ENCODE measurements around the gene NOB1.
"Not testable (repeated sequence)": the region's sequence is repeated elsewhere in the genome, so short reads cannot be mapped to it uniquely, and the experiment has no call there.

The NOB1 gene

GRCh38 chr16:69762814-69763598 lies 8.3 kb upstream of the NOB1 start:
- Histone ChIP-seq H3K4me1 (ENCODE audit: insufficient read depth, poor library complexity, severe bottlenecking) (peaks cover 5% of the 10 kb centered on the region), H3K36me3 (ENCODE audit: low read depth) (no peaks in the 10 kb centered on the region), H3K9me3 (ENCODE audit: severe bottlenecking) (no peaks in the 10 kb centered on the region), H3K4me3 (ENCODE audit: severe bottlenecking) (peak overlapping the region; percentile 69), H3K27me3 (ENCODE audit: insufficient read depth, poor library complexity, severe bottlenecking) (no peaks in the 10 kb centered on the region), H3K27ac (ENCODE audit: poor library complexity, severe bottlenecking) (peak overlapping the region; percentile 76)
- DNase-seq (ENCODE audit: low spot score) (no peak), ATAC-seq (ENCODE audit: low read depth) (peak; percentile 49)
- no peak for TF ChIP-seq CTCF (IDR thresholded peaks at IDR 0.05; ENCODE audit: poor library complexity, severe bottlenecking)

GRCh38 chr16:69761983-69762813 lies 7.5 kb upstream of the NOB1 start, which contains the start of gene WWP2:
Gene WWP2 (plus strand): TSS chr16:69762332. CDS start chr16:69787011, 24,679 bp downstream.
- ATAC-seq (ENCODE audit: low read depth) = peak; percentile 77
- no peak for TF ChIP-seq CTCF (IDR thresholded peaks at IDR 0.05; ENCODE audit: poor library complexity, severe bottlenecking)
- peaks cover 5% of the 10 kb centered on the region for H3K4me1 ChIP-seq (ENCODE audit: insufficient read depth, poor library complexity, severe bottlenecking)

GRCh38 chr16:69757375-69757774 lies 2.6 kb upstream of the NOB1 start:
- not testable (repeated sequence) for H3K9me3 ChIP-seq (ENCODE audit: severe bottlenecking); H3K4me3 ChIP-seq (ENCODE audit: severe bottlenecking); H3K27me3 ChIP-seq (ENCODE audit: insufficient read depth, poor library complexity, severe bottlenecking); DNase-seq (ENCODE audit: low spot score); H3K4me1 ChIP-seq (ENCODE audit: insufficient read depth, poor library complexity, severe bottlenecking); H3K36me3 ChIP-seq (ENCODE audit: low read depth); H3K27ac ChIP-seq (ENCODE audit: poor library complexity, severe bottlenecking); ATAC-seq (ENCODE audit: low read depth)

More at GRCh38 chr16:69761983-69762813, 7.5 kb upstream of the NOB1 start, which contains the start of gene WWP2:
- H3K27me3 ChIP-seq (ENCODE audit: insufficient read depth, poor library complexity, severe bottlenecking) = no peaks in the 10 kb centered on the region
- H3K27ac ChIP-seq (ENCODE audit: poor library complexity, severe bottlenecking) = peak within 1 kb of the TSS; percentile 76
- H3K9me3 ChIP-seq (ENCODE audit: severe bottlenecking) = no peaks in the 10 kb centered on the region
- peak within 1 kb of the TSS; percentile 69 for H3K4me3 ChIP-seq (ENCODE audit: severe bottlenecking)
- peak; percentile 76 for DNase-seq (ENCODE audit: low spot score)
- no peaks in the 10 kb centered on the region for H3K36me3 ChIP-seq (ENCODE audit: low read depth)

- DNase-seq (ENCODE audit: low spot score) = no peak
These were observed 2.0 kb upstream of the NOB1 start for GRCh38 chr16:69756705-69757104.

More at GRCh38 chr16:69756705-69757104, 2.0 kb upstream of the NOB1 start:
- H3K9me3 ChIP-seq (ENCODE audit: severe bottlenecking) = no peaks in the 10 kb centered on the region
- no peak overlapping the region for H3K27ac ChIP-seq (ENCODE audit: poor library complexity, severe bottlenecking)
- no peak for TF ChIP-seq CTCF (IDR thresholded peaks at IDR 0.05; ENCODE audit: poor library complexity, severe bottlenecking)
- ATAC-seq (ENCODE audit: low read depth) = no peak
- H3K27me3 ChIP-seq (ENCODE audit: insufficient read depth, poor library complexity, severe bottlenecking) = no peaks in the 10 kb centered on the region
- peaks cover 3% of the 10 kb centered on the region for H3K4me1 ChIP-seq (ENCODE audit: insufficient read depth, poor library complexity, severe bottlenecking)
- H3K4me3 ChIP-seq (ENCODE audit: severe bottlenecking) = no peak overlapping the region
- H3K36me3 ChIP-seq (ENCODE audit: low read depth) = peaks cover 11% of the 10 kb centered on the region
